K562 (cell line): ENCODE data around the gene ZNF689.

Experiments used
- CBFB ChIP-seq: sonication (generic); formaldehyde crosslinking; IDR thresholded peaks from 2 replicates; pipeline ENCODE4 v1.4.0; 2020; ENCODE audit warnings: mild to moderate bottlenecking, missing genetic modification reagents
- CTCF ChIP-seq, 3 experiments: IDR thresholded peaks in 2 of 3; conservative IDR thresholded peaks in 1 of 3; 2 replicates each; pipeline ENCODE4 v1.5.1; 2011 to 2012; ENCODE audit warnings: low read length in 3 of 3, mild to moderate bottlenecking in 3 of 3, control low read depth in 2 of 3, improper control_type of control experiment in 1 of 3, inconsistent platforms in 1 of 3, low read depth in 1 of 3, mixed read lengths in 1 of 3, moderate library complexity in 1 of 3; ENCODE audit not compliant: insufficient read depth in 2 of 3
- E2F1 ChIP-seq: sonication (generic); formaldehyde crosslinking; IDR thresholded peaks from 2 replicates; pipeline ENCODE4 v1.8.1; 2023; ENCODE audit warnings: mild to moderate bottlenecking, missing genetic modification reagents, moderate library complexity
- EZH2 ChIP-seq: IDR thresholded peaks from 2 replicates; pipeline ENCODE4 v1.6.1; 2012; ENCODE audit warnings: low read depth, mild to moderate bottlenecking, inconsistent platforms, low read length, borderline replicate concordance
- HMG20A ChIP-seq: fragments of 450-650 bp; formaldehyde crosslinking; conservative IDR thresholded peaks from 2 replicates; pipeline ENCODE4 v1.4.0; 2020; ENCODE audit warnings: mild to moderate bottlenecking, mixed read lengths
- RAD21 ChIP-seq, 2 experiments: fragments of 250-450 bp in 1 of 2; fragments of 450-650 bp in 1 of 2; sonication (Bioruptor Pico) in 1 of 2; formaldehyde crosslinking in 1 of 2; IDR thresholded peaks in 1 of 2; conservative IDR thresholded peaks in 1 of 2; 2 replicates each; pipeline versions ENCODE4 v1.4.0 to v1.8.0; 2020 to 2022; ENCODE audit warnings: mild to moderate bottlenecking in 2 of 2, moderate library complexity in 1 of 2
- SPI1 ChIP-seq: IDR thresholded peaks from 2 replicates; pipeline ENCODE4 v1.6.1; 2011; ENCODE audit warnings: low read depth, low read length, control low read depth, borderline replicate concordance
- TAF1 ChIP-seq: IDR thresholded peaks from 2 replicates; pipeline ENCODE4 v1.6.1; 2011; ENCODE audit warnings: mild to moderate bottlenecking, low read length, moderate library complexity; ENCODE audit not compliant: insufficient read depth, control insufficient read depth, severe bottlenecking; ENCODE audit errors: extremely low read depth
- ZNF23 ChIP-seq: fragments of 250-450 bp; sonication (Bioruptor Pico); IDR thresholded peaks from 2 replicates; pipeline ENCODE4 v1.4.0; 2020; ENCODE audit warnings: mild to moderate bottlenecking

GRCh38 chr16:30569281-30569680, 40.9 kb downstream of the ZNF689 start:
- TF ChIP-seq ZNF23 (no peak), SPI1 (no peak), CTCF (IDR thresholded peaks at IDR 0.05 in 2 of 3, conservative IDR thresholded peaks at IDR 0.05 in 1 of 3; ENCODE audit: insufficient read depth in 2 of 3, low read depth in 1 of 3, low read length in 3 of 3) (no peak), E2F1 (CRISPR knock-in tag) (no peak), EZH2 (no peak), CBFB (no peak), HMG20A (no peak), TAF1 (no peak), RAD21 (CRISPR knock-in tag; conservative IDR thresholded peaks at IDR 0.05 in 1 of 2, IDR thresholded peaks at IDR 0.05 in 1 of 2) (no peak)
